CD14-positive monocyte (primary cell): ENCODE measurements around the gene PCSK4. TPM values are rescaled to one million over a fixed set of nuclear protein-coding genes. Genes with fewer than 3 reads are reported as not detected.

Experiments used
- DNase-seq, 3 donors: peaks; one replicate each; pipeline ENCODE4 v3.0.0-alpha.2; 2011 to 2022
- H2AFZ ChIP-seq: 2 replicates; pipeline ENCODE4 v1.6.0; 2012; ENCODE audit warnings: mild to moderate bottlenecking, low read depth, low read length, inconsistent platforms; ENCODE audit not compliant: insufficient read depth, poor library complexity, severe bottlenecking
- H3K27ac ChIP-seq, 2 donors: 1 replicate in 1 of 2; 2 replicates in 1 of 2; pipeline ENCODE4 v1.5.1; 2012 to 2013; ENCODE audit warnings: low read length in 2 of 2, control low read depth in 1 of 2, inconsistent platforms in 1 of 2, low read depth in 1 of 2, mild to moderate bottlenecking in 1 of 2
- H3K27me3 ChIP-seq, 2 donors: one replicate each; pipeline versions ENCODE4 v1.6.0 to v1.6.1; 2011 to 2013; ENCODE audit warnings: low read length in 2 of 2; ENCODE audit not compliant: control insufficient read depth in 2 of 2, insufficient read depth in 2 of 2
- H3K36me3 ChIP-seq, 2 donors: replicated peaks in 1 of 2; 1 replicate in 1 of 2; 2 replicates in 1 of 2; pipeline versions ENCODE4 v1.5.1 to v1.6.1; 2012 to 2013; ENCODE audit warnings: low read length in 2 of 2, control low read depth in 1 of 2, inconsistent platforms in 1 of 2, mild to moderate bottlenecking in 1 of 2; ENCODE audit not compliant: insufficient read depth in 2 of 2, control insufficient read depth in 1 of 2
- H3K4me1 ChIP-seq, 2 donors: 1 replicate in 1 of 2; 2 replicates in 1 of 2; pipeline versions ENCODE4 v1.5.1 to v1.6.1; 2012 to 2013; ENCODE audit warnings: low read length in 2 of 2, control low read depth in 1 of 2, inconsistent platforms in 1 of 2, mild to moderate bottlenecking in 1 of 2, moderate library complexity in 1 of 2; ENCODE audit not compliant: insufficient read depth in 2 of 2, control insufficient read depth in 1 of 2
- H3K4me2 ChIP-seq: replicated peaks from 2 replicates; pipeline ENCODE3; 2012; ENCODE audit warnings: low read length, moderate library complexity, mild to moderate bottlenecking; ENCODE audit not compliant: poor library complexity, severe bottlenecking; ENCODE audit errors: extremely low read depth
- H3K4me3 ChIP-seq, 3 experiments: fragments of 200-600 bp in 1 of 3; sonication (generic) in 1 of 3; replicated peaks in 1 of 3; 1 replicate in 2 of 3; 2 replicates in 1 of 3; pipeline ENCODE4 v1.5.1; 2011 to 2013; ENCODE audit warnings: low read length in 3 of 3, mild to moderate bottlenecking in 3 of 3, control low read depth in 2 of 3, low read depth in 2 of 3, inconsistent platforms in 1 of 3, moderate library complexity in 1 of 3
- H3K79me2 ChIP-seq: 2 replicates; pipeline ENCODE4 v1.6.0; 2012; ENCODE audit warnings: mild to moderate bottlenecking, control low read depth, inconsistent platforms, low read length, moderate library complexity; ENCODE audit not compliant: insufficient read depth
- H3K9ac ChIP-seq: 2 replicates; pipeline ENCODE4 v1.6.0; 2017; ENCODE audit warnings: low read length, mild to moderate bottlenecking; ENCODE audit not compliant: insufficient read depth, poor library complexity, severe bottlenecking
- H3K9me3 ChIP-seq, 2 donors: replicated peaks in 1 of 2; 1 replicate in 1 of 2; 2 replicates in 1 of 2; pipeline versions ENCODE4 v1.5.1 to v1.6.1; 2012 to 2013; ENCODE audit warnings: low read length in 2 of 2, control low read depth in 1 of 2; ENCODE audit not compliant: control insufficient read depth in 1 of 2, insufficient read depth in 1 of 2
- H4K20me1 ChIP-seq: 2 replicates; pipeline ENCODE4 v1.6.0; 2012; ENCODE audit warnings: mild to moderate bottlenecking, low read length, control low read depth, moderate library complexity; ENCODE audit not compliant: insufficient read depth
- H3K27ac Mint-ChIP-seq, 7 donors: one replicate each; pipeline ENCODE4 v1.8.0; 2020; ENCODE audit warnings: mild to moderate bottlenecking in 7 of 7, mixed read lengths in 7 of 7, moderate library complexity in 6 of 7, inconsistent platforms in 2 of 7
- H3K27me3 Mint-ChIP-seq, 3 donors: one replicate each; pipeline ENCODE4 v1.8.0; 2021 to 2022; ENCODE audit warnings: low read depth in 3 of 3, mild to moderate bottlenecking in 3 of 3, mixed read lengths in 3 of 3, moderate library complexity in 3 of 3, inconsistent platforms in 1 of 3
- H3K36me3 Mint-ChIP-seq, 2 donors: one replicate each; pipeline ENCODE4 v1.8.0; 2020; ENCODE audit warnings: mixed read lengths in 2 of 2, inconsistent platforms in 1 of 2, mild to moderate bottlenecking in 1 of 2
- H3K4me1 Mint-ChIP-seq: one replicate; pipeline ENCODE4 v1.8.0; 2020; ENCODE audit warnings: mild to moderate bottlenecking, mixed read lengths
- H3K4me3 Mint-ChIP-seq, 2 donors: one replicate each; pipeline ENCODE4 v1.8.0; 2020; ENCODE audit warnings: mild to moderate bottlenecking in 2 of 2, mixed read lengths in 2 of 2, moderate library complexity in 1 of 2
- H3K9me3 Mint-ChIP-seq, 7 donors: one replicate each; pipeline ENCODE4 v1.8.0; 2020 to 2022; ENCODE audit warnings: mixed read lengths in 7 of 7, mild to moderate bottlenecking in 6 of 7, moderate library complexity in 6 of 7, inconsistent platforms in 2 of 7
- CTCF ChIP-seq: fragments of 200-600 bp; IDR thresholded peaks from one replicate; pipeline ENCODE4 v1.8.0; 2022; ENCODE audit warnings: antibody characterized with exemption, mild to moderate bottlenecking
- WGBS: methylation state at CpG from one replicate; pipeline ENCODE4 v1.1.5; 2013; ENCODE audit warnings: missing lambda C conversion rate; ENCODE audit not compliant: insufficient coverage; 5-methylcytosine and 5-hydroxymethylcytosine counted together
- intact Hi-C, 2 donors: fragments of 100-400 bp; cut with micrococcal nuclease; formaldehyde crosslinking; loops; one replicate each; pipeline versions ENCODE4 v1.15.0 to v1.15.1; 2023
- polyA plus RNA-seq, 3 donors: library from polyadenylated mRNA; depleted of rRNA in 1 of 3; unstranded in 2 of 3; stranded (reverse) in 1 of 3; fragments of 300-500 nt in 2 of 3; fragments of >200 nt in 1 of 3; fragmentation: Illumina TruSeq in 2 of 3; gene quantifications; 1 replicate in 2 of 3; 2 replicates in 1 of 3; pipeline ENCODE4 v1.2.3, GENCODE V29; 2012 to 2021

The PCSK4 gene
- polyA plus RNA-seq, 3 donors, result 0.34 to 1.0 TPM; not detected in 1

GRCh38 chr19:1445932-1446712, 44.0 kb downstream of the PCSK4 start:
- Histone ChIP-seq H3K9ac (no peak overlapping the region), H3K9me3 (peaks cover 0 to 23% of the 10 kb centered on the region in 2 donors), H3K4me3 (no peak overlapping the region), H3K27me3 (peaks cover 40 to 61% of the 10 kb centered on the region in 2 donors), H3K36me3 (peaks cover 11 to 17% of the 10 kb centered on the region in 2 donors), H3K27ac (no peak overlapping the region), H3K79me2 (peaks cover 1% of the 10 kb centered on the region), H3K4me2 (peak overlapping the region; percentile 87), H3K4me1 (peaks cover 14 to 32% of the 10 kb centered on the region in 2 donors), H4K20me1 (peaks cover 60% of the 10 kb centered on the region), H2AFZ (no peak overlapping the region)
- Mint-ChIP-seq H3K4me1 (peaks cover 17% of the 10 kb centered on the region), H3K4me3 (no peak overlapping the region), H3K9me3 (peaks cover 0 to 27% (median 15%) of the 10 kb centered on the region in 7 donors), H3K27me3 (peaks cover 48 to 72% (median 52%) of the 10 kb centered on the region in 3 donors), H3K36me3 (peaks cover 17 to 25% of the 10 kb centered on the region in 2 donors), H3K27ac (no peak overlapping the region)
- 1% methylated on average over 94 of the region's 99 CpGs for WGBS
- intact Hi-C loops, result loop anchor here in 1 of 2 donors (10.0 kb wide), 1 partner anchor 69 kb away; the partner anchor contains the start of gene ADAMTSL5
- DNase-seq, result no peak
- no peak for TF ChIP-seq CTCF

GRCh38 chr19:1445185-1445931, 44.8 kb downstream of the PCSK4 start:
- peak overlapping the region; percentile 1 to 74 (median 37) for H3K4me3 ChIP-seq
- no peak overlapping the region for H3K27ac Mint-ChIP-seq
- H3K4me1 ChIP-seq, result peaks cover 14 to 32% of the 10 kb centered on the region in 2 donors
- H3K9me3 ChIP-seq, result peaks cover 0 to 18% of the 10 kb centered on the region in 2 donors
- intact Hi-C loops, result loop anchor here in 1 of 2 donors (10.0 kb wide), 1 partner anchor 69 kb away; the partner anchor contains the start of gene ADAMTSL5
- H4K20me1 ChIP-seq, result peaks cover 68% of the 10 kb centered on the region
- peaks cover 18 to 25% of the 10 kb centered on the region in 2 donors for H3K36me3 ChIP-seq
- H3K27me3 ChIP-seq, result peaks cover 33 to 53% of the 10 kb centered on the region in 2 donors
- H3K9me3 Mint-ChIP-seq, result peaks cover 0 to 21% (median 11%) of the 10 kb centered on the region in 7 donors
- H3K9ac ChIP-seq, result peak overlapping the region; percentile 57
- peaks cover 7% of the 10 kb centered on the region for H3K79me2 ChIP-seq
- 4% methylated on average over 67 of the region's 70 CpGs for whole genome bisulfite sequencing
- H3K4me1 Mint-ChIP-seq, result peaks cover 20% of the 10 kb centered on the region
- H3K27me3 Mint-ChIP-seq, result peaks cover 40 to 65% (median 44%) of the 10 kb centered on the region in 3 donors
- peak; percentile 39 to 61 (median 59) for DNase-seq
- peak; percentile 96 for TF ChIP-seq CTCF
- H3K36me3 Mint-ChIP-seq, result peaks cover 24 to 27% of the 10 kb centered on the region in 2 donors
- no peak overlapping the region for H3K27ac ChIP-seq
- peak overlapping the region; percentile 87 for H3K4me2 ChIP-seq
- H2AFZ ChIP-seq, result peak overlapping the region; percentile 82
- H3K4me3 Mint-ChIP-seq, result peak overlapping the region; percentile 69 to 87
